GM12892 (cell line): ENCODE measurements around the gene SCGB1D4.
"Not testable (repeated sequence)": the region's sequence is repeated elsewhere in the genome, so short reads cannot be mapped to it uniquely, and the experiment has no call there.

ENCODE experiments used
- POLR2A ChIP-seq: IDR thresholded peaks from 2 replicates; pipeline ENCODE4 v1.6.1; 2011; ENCODE audit warnings: low read depth, low read length, control low read depth
- POLR2AphosphoS5 ChIP-seq: IDR thresholded peaks from 2 replicates; pipeline ENCODE4 v1.6.1; 2011; ENCODE audit warnings: low read depth, low read length, control low read depth
- TAF1 ChIP-seq: IDR thresholded peaks from 2 replicates; pipeline ENCODE4 v1.6.1; 2011; ENCODE audit warnings: low read depth, mild to moderate bottlenecking, control low read depth, low read length, borderline replicate concordance

- not testable (repeated sequence) for TF ChIP-seq POLR2A, POLR2AphosphoS5, TAF1
These were observed 26.9 kb upstream of the SCGB1D4 start for GRCh38 chr11:62325781-62326180.
